Measurements from ENCODE around the gene BTN2A1. TPM values are rescaled to one million over a fixed set of nuclear protein-coding genes. Genes with fewer than 3 reads are reported as not detected.
"Not testable (repeated sequence)": the region's sequence is repeated elsewhere in the genome, so short reads cannot be mapped to it uniquely, and the experiment has no call there.

BTN2A1 gene
- polyA plus RNA-seq, 4 donors = 26.9 to 36.7 (median 33.9) TPM

DNA sequence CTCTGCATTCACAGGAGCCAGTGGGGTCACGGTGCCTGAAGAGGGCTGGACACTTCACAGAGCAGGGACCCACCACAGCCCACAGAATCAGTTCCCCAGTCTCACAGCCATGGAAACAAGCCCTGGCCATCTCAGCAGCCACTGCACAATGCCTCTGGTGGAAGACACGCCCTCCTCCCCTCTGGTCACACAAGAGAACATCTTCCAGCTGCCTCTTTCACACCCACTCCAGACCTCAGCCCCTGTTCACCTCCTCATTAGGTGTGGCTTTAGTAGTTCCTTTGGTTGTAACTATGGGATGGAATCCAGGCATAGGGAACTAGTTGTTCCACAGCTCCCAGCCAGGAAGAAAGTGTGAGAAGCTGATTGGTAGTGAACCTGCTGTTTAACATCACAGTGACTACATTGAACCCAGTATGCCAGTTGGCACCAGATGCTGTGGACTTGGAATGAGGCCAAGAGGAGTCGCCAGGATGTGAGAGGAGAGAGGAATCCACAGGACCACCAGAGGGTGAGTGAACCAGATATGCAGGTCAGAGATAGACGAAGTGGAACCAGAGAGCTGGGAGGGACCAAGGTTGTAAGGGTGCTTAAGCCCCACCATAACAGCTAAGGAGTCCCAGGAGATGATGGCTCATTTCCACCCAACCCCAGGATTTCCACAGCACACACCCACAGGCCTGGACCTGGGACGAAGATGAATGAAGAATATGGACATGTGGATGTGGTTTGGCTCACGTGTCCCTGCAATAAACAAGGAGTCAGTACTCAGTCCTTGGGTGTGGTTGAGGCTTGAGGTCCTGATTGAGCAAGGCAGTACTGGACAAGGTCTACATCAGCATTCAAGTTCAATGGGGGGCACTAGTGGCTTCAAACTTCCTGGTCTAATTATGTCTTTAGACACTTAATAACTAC lies 26.2 kb upstream of the BTN2A1 start:
- no peak for DNase-seq (ENCODE audit: low read depth in 4 of 4, low spot score in 2 of 4)

DNA sequence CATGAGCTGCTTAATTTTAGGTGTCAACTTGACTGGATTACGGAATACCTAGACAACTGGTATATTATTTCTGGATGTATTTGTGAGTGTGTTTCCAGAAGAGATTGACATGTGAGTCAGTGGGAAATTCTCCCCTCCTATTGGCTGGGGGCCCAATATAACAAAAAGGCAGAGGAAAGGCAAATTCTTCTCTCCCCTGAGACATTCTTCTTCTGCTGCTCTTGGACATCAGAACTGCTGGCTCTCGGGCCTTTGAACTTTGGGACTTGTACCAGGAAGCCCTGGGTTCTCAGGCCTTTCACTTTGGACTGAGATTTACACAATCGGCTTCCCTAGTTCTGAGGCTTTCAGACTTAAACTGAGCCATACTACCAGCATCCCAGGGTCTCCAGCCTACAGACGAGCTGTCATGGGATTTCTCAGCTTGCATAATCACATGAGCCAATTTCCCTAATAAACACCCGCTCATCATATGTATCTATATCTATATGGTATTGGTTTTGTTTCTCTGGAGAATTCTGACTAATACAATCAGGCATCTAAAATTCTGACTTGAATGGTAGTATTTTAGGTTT lies 25.0 kb upstream of the BTN2A1 start:
- no peak for DNase-seq (ENCODE audit: low read depth in 4 of 4, low spot score in 2 of 4)

DNA sequence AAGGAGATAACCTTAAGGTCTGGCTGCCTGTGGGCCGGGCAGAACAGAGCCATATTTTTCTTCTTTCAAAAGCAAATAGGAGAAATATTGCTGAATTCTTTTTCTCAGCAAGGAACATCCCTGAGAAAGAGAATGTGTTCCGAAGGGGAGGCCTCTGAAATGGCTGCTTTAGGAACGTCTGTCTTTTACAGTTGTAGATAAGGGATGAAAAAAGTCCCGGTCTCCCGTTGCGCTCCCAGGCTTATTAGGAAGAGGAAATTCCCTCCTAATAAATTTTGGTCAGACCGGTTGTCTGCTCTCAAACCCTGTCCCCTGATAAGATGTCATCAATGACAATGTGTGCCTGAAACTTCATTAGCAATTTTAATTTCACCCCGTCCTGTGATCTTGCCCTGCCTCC lies 24.1 kb upstream of the BTN2A1 start:
- DNase-seq (ENCODE audit: low read depth in 4 of 4, low spot score in 2 of 4) = not testable (repeated sequence)

DNA sequence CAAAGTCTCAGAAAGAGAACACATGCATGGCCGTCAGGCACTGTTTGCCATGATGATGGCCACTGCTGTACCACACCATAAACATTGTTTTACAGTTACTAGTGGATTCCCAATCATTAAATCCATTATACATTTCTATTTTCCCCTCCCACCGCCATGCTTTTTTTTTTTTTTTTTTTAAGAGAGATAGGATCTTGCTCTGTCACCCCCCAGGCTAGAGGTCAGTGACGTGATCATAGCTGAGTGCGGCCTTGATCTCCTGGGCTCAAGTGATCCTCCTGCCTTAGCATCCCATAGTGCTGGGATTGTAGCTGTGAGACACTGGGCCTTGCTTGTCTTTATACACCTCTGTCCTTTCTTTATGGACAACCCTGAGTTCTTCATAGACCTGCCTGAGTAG lies 21.7 kb upstream of the BTN2A1 start:
- DNase-seq (ENCODE audit: low read depth in 4 of 4, low spot score in 2 of 4) = no peak

DNA sequence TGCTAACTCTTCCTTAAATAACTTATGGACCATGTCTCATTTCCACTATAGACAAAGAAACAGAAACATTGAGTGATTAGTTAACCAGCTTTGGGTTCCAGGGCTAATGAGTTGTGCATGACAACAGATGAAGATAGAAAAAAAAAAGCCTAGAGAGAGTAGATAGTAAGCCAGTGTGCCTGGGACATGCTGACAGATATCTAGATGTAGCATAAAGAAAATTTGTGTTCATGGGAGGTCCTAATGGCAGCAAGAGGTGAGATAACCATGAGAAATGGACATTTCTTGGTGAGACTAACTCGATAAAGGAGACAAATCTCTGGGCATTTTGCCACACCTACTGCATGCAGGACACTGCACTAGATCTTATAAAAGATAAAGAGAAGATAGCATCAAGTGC lies 20.2 kb upstream of the BTN2A1 start:
- no peak for DNase-seq (ENCODE audit: low read depth in 4 of 4, low spot score in 2 of 4)

DNA sequence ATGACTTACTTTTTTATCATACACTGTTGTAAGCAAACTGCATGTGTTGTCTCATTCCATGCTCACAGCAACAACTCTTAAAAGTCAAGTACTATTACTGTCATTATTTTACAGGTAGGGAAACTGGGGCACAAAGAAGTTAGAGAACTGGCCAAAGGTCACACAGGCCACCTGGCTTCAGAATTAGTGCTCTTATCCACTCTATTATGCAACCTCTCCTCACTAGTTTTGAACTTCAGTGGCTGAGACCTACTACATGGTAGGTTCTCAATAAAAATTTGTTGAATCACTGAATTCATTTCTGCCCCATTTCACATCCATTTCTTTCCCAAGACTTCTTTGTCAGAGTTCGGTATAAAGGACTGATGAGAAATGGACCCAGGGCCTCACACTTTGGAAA lies 19.8 kb upstream of the BTN2A1 start:
- no peak for DNase-seq (ENCODE audit: low read depth in 4 of 4, low spot score in 2 of 4)

DNA sequence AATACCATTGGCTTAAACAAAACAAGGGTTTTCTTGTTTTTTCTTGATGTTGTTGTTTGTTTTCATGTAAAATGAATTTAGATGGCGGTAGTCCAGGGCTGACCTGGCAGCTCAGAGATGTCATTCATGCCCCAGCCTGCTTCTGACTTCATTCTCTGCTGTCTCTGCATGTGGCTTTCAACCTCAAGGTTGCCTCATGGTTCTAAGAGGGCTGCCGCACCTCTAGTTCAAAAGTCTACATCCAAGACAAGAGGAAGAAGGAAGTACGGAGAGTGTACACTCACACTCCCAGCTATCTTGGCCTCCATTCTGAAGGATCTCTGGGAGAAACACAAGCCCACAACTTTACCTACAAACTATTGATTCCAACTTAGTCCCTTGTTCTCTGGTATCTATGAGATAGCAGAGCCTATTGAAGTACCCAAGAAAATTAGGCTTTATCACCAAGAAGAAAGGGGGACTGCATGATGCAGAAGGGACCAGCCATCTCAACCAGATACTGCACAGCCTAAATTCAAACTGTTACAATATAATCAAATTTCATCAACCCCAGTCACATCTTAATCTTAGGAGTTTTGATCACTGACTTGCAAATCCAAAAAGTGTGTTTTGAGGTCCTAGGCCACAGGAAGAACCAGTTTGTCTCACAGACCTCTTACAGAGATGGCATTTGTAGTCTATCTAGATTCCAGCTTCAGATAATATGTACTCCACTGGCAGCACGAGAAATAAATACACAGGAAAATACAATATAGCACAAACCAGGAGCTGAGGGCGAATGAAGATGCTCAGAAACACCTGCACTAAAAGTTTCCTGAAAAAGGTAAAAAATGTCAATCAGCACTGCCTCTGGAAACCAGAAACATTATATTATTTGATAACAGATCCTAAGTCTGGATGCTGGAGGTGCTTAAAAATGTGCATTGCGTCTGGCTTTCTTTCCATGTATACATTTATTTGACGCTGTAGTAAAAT lies 18.3 kb upstream of the BTN2A1 start:
- DNase-seq (ENCODE audit: low read depth in 4 of 4, low spot score in 2 of 4) = no peak

DNA sequence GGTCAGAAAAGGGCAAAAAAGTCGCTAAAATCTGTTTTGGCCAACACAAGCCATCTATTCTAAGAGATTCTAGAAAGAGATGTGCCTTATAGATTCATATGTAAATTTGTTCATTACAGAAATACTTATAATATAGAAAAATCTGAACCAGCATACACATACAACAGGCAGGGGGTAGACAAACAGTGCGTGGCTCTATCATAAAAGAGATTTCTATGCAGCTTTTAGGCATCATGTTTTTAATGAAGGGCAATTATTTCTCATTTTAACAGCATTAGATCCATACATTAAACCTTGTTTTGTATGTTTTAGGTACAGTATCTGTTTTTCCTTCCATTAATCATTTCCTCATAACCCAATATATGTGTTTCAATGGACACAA lies 16.8 kb upstream of the BTN2A1 start:
- DNase-seq (ENCODE audit: low read depth in 4 of 4, low spot score in 2 of 4) = no peak

DNA sequence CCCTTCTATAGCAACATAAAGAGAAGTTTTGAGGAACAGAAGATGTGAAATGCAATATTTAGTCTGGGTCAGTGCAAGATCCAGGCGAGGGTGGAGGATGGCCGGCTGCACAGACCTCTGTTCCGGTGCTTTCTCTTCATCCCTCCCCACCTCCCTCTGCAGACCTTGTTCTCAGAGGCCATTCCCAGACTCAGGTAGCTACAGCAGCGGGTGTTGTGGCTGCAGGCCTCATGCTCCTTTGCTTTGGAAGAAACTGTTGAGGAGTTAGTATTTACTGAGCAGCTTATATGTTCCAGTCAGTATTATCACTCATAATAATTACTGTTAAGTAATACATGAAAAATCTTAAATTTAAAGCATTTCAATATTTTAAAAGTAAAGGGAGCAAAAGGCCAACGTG lies 15.8 kb upstream of the BTN2A1 start:
- DNase-seq (ENCODE audit: low read depth in 4 of 4, low spot score in 2 of 4) = no peak

DNA sequence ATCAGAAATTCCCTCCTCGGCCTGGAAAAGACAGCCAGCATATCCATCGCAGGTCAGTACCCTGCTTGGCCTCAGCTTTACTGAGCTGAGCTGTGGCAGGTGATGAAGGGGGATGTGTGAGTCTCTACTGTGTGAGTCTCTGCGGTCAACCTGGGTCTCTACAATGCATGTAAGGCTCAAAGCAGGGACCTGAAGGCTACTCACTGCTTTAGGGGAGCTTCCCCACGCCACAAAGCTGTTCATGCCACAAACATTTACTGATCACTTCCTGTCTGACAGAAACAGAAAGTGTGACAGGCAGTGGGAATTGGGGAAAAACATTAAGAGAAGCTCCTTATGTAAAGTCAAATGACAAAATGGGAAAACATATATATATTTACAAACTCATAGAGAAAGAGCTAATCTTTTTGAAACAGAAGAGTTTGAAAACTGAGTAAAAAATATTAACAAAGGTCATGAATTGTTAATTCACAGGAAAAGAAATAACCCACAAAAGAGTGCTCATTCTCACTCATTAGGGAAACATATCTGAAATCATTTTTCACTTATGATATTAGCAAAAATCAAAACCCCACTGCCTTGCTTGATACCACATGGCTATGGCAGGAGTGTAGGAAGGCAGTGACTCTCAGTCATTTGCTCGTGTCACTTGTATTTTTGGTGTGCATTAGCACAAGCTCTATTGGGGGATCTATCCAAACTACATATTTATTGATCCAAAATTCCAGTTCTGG lies 11.7 kb upstream of the BTN2A1 start:
- DNase-seq (ENCODE audit: low read depth in 4 of 4, low spot score in 2 of 4) = no peak

DNA sequence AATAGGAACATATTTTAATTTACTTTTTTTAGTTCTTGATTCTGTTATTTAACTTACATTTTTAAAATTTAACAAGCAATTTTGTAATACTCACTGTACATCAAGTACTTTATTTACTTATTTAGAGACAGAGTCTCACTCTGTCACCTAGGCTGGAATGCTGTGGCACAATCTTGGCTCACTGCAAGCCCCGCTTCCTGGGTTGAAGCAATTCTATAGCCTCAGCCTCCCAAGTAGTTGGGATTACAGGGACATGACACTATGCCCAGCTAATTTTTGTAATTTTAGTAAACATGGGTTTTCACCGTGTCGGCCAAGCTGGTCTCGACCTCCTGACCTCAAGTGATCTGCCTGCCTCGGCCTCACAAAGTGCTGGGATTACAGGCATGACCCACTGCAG lies 10.5 kb upstream of the BTN2A1 start:
- DNase-seq (ENCODE audit: low read depth in 4 of 4, low spot score in 2 of 4) = no peak

DNA sequence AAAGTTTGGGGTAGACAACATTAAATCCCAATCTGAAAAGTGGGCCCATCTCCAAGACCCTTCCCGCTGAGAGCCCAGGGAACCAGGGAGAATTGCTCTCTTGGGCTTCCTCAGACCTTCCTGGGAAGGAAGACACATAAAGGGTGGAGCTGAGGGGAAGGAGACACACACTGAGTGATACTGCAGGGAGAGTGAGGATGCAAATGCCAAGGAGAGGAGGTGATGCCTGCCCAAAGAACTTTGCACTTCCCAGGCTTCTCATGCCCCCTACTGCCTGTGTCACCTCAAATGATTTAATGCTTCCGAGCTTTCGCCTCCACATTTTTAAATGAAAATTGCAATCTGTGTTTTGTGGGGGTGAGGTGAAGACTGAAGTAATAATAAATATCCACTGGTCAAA lies 7.5 kb upstream of the BTN2A1 start:
- DNase-seq (ENCODE audit: low read depth in 4 of 4, low spot score in 2 of 4) = no peak

DNA sequence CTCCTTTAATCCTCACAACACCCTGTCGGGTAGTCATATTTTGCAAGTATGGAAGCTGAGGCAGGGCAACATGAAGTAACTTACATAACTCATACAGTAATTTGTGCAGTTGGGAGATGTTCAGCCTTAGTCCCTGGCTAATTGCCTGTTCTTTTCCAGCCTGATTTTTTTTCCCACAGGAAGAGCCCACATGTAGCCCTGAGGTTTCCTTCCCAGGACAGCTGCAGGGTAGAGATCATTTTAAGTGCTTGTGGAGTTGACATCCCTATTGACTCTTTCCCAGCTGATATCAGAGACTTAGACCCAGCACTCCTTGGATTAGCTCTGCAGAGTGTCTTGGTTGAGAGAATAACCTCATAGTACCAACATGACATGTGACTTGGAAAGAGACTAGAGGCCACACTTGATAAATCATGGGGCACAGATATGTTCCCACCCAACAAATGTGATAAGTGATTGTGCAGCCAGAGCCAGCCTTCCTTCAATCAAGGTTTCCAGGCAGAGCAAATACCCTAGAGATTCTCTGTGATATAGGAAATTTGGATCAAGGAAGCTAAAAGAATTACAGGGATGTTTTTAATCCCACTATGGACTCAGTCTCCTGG lies 5.0 kb upstream of the BTN2A1 start:
- DNase-seq (ENCODE audit: low read depth in 4 of 4, low spot score in 2 of 4) = no peak

DNA sequence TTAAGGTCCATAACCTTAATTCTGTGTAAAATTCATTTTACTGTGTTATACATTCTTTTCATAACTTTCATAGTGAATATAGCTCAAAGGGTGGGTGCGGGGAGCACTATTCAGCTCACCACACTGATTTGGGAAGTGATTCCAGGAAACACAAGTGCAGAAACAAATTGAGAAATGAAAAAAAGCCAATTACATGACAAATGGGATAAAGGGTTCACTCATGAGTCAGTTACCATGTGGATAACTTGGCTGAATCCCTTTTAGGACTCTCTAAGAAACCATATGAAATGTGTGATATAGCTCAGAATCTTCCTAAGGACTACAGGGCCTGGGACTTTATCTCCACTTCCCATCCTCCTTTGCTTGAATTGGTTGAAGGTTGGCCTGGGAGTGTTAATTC lies 3.1 kb upstream of the BTN2A1 start:
- no peak for DNase-seq (ENCODE audit: low read depth in 4 of 4, low spot score in 2 of 4)

DNA sequence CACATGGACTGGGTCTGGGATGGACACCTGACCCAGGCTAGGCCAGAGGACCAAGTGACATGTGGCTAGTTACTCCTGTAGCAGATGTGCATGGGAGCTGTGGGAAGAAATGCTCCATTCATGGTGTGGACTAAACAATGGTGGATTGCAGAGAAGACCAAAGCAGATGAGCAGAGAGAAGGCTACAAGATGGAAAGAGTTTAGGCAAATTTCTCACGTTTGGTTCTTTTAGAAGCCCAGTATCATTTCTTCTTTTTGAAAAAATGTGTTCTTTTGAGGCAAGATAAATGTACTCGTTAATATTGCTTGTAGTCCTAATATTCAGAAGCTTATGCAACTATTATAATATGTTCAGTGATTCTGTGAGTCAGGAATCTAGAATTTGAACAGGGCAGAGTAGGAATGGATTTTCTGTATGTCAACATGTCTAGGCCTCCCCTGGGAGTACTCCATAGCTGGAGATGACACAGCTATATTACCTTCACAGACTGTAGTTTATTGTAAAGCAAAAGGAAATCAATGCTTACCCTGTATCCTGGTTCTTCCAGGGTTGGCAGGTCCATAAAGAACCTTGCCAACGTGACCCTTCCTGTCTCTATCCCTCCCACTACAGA lies 2.3 kb upstream of the BTN2A1 start:
- DNase-seq (ENCODE audit: low read depth in 4 of 4, low spot score in 2 of 4) = no peak

DNA sequence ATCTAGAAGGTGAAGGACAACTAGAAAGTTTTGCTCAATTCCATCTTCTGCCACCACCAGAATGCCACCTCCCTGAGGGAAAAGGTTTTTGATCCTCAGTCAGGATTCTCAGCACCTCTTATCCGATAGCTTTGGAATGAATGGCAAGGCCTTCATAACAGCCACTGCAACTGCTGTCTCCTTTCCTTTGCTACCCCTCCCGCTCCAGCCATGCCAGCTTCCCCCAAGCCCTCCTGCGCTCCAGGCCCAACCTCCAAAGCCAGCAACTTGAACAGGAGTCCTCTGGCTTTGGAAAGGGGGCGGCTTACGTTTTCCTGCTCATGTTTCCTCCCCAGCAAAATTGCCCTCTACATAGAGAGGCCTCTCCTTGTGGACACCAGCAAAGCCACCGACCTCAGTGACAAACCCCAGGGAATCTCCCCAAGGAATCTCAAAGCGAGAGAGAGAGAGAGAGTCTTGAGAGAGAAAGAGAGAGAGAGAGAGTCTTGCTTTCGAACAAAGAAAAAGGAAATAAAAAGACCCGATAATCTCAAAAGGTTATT lies 420 bp upstream of the BTN2A1 start:
- DNase-seq (ENCODE audit: low read depth in 4 of 4, low spot score in 2 of 4) = no peak

DNA sequence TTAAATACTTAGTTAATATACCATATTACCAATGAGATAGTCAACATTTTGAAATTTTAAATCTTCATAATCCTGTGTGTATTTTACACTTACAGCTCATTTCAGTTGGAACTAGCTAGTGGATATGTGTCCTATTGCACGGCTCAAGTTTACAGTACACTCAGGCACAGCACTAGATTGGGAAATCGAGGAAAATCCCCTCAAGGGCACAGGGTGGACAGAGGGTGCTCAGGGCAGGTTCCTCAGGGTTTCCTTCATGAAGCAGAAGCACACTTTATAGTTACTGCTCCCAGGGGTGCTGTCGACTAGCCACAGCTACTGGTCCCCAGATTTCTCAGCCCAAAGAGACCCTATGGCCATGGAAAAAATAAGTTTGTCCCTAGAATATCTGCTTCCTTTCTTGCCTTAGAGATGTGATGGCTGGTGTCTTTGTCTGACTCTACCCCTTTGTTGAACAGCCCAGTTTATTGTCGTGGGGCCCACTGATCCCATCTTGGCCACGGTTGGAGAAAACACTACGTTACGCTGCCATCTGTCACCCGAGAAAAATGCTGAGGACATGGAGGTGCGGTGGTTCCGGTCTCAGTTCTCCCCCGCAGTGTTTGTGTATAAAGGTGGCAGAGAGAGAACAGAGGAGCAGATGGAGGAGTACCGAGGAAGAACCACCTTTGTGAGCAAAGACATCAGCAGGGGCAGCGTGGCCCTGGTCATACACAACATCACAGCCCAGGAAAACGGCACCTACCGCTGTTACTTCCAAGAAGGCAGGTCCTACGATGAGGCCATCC lies 1.5 kb downstream of the BTN2A1 start:
- DNase-seq (ENCODE audit: low read depth in 4 of 4, low spot score in 2 of 4) = no peak

DNA sequence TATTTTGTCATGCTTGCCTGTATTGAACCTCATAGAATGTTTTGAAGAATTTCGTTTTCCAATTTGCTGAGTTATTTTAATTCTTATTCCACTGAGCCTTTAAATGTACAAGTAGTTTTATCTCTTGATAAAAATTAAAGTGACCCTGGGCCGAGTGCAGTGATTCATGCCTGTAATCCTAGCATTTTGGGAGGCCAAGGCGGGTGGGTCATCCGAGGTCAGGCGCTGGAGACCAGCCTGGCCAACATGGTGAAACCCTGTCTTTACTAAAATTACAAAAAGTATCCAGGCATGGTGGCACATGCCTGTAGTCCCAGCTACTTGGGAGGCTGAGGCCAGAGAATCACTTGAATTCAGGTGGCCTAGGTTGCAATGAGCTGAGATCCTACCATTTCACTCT lies 3.6 kb downstream of the BTN2A1 start:
- not testable (repeated sequence) for DNase-seq (ENCODE audit: low read depth in 4 of 4, low spot score in 2 of 4)

DNA sequence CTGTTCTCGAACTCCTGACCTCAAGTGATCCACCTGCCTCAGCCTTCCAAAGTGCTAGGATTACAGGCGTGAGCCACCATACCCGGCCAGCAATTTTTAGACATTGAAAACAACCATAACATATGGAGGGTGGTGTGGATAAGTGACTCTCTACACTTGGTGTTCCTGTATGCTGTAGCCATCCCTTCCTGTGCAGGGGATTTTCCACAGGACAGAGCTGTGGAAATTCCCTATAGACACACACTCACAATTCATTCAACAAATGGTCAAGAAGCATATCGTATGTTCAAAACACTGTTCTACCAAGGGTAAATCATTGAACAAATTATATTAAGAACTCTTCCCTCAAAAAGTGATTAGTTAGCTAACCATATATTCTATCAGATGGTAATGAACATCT lies 6.3 kb downstream of the BTN2A1 start:
- DNase-seq (ENCODE audit: low read depth in 4 of 4, low spot score in 2 of 4) = no peak

Measured in left renal cortex interstitium (tissue), 4 donors.